SK-N-SH (cell line): ENCODE results near the gene SLAMF6. TPM values are rescaled to one million over a fixed set of nuclear protein-coding genes. Genes with fewer than 3 reads are reported as not detected.

Experiments
- CTCF ChIA-PET: fragments of 300-600, 350-600 bp; formaldehyde crosslinking; extraction: SDS; loops from one replicate; lab custom pipeline; 2021; lab: Yijun Ruan, JAX
- POLR2A ChIA-PET: fragments of 350-600 bp; sonication (Branson Sonifier 250); formaldehyde crosslinking; extraction: SDS; loops from one replicate; lab custom pipeline; 2020; ENCODE audit warnings: antibody characterized with exemption, inconsistent platforms; lab: Yijun Ruan, JAX
- DNase-seq: peaks from one replicate; pipeline ENCODE4 v3.0.0; 2012
- H2AFZ ChIP-seq: fragments of 200-600 bp; sonication (generic); 2 replicates; pipeline ENCODE4 v1.8.1; 2016; ENCODE audit warnings: antibody characterized with exemption, mild to moderate bottlenecking, low read depth
- H3F3A ChIP-seq: fragments of 200-600 bp; sonication (generic); replicated peaks from 2 replicates; pipeline ENCODE3; 2016; ENCODE audit warnings: antibody characterized with exemption, mild to moderate bottlenecking; ENCODE audit not compliant: insufficient read depth
- H3K27ac ChIP-seq, 2 experiments: fragments of 200-500 bp in 1 of 2; fragments of 200-600 bp in 1 of 2; sonication (Bioruptor generic) in 1 of 2; sonication (generic), shearing (Covaris generic) in 1 of 2; 2 replicates each; pipeline versions ENCODE4 v1.5.1 to v1.6.1; 2014 to 2016; ENCODE audit warnings: low read depth in 2 of 2, inconsistent platforms in 1 of 2, low read length in 1 of 2, mild to moderate bottlenecking in 1 of 2, mixed read lengths in 1 of 2
- H3K27me3 ChIP-seq: fragments of 200-600 bp; sonication (generic), shearing (Covaris generic); 2 replicates; pipeline ENCODE4 v1.6.1; 2016; ENCODE audit warnings: mixed run types; ENCODE audit not compliant: insufficient read depth
- H3K36me3 ChIP-seq, 2 experiments: fragments of 200-500 bp in 1 of 2; fragments of 200-600 bp in 1 of 2; sonication (Bioruptor generic) in 1 of 2; sonication (generic) in 1 of 2; replicated peaks in 1 of 2; 2 replicates each; pipeline versions ENCODE3 to v1.5.1; 2014 to 2016; ENCODE audit warnings: low read length in 1 of 2, mild to moderate bottlenecking in 1 of 2; ENCODE audit not compliant: insufficient read depth in 2 of 2, control insufficient read depth in 1 of 2
- H3K4me1 ChIP-seq, 2 experiments: fragments of 200-500 bp in 1 of 2; fragments of 200-600 bp in 1 of 2; sonication (Bioruptor generic) in 1 of 2; sonication (generic), shearing (Covaris generic) in 1 of 2; 2 replicates each; pipeline versions ENCODE4 v1.5.1 to v1.6.1; 2014 to 2016; ENCODE audit warnings: low read depth in 1 of 2, low read length in 1 of 2, mixed run types in 1 of 2; ENCODE audit not compliant: insufficient read depth in 2 of 2, control insufficient read depth in 1 of 2
- H3K4me2 ChIP-seq: fragments of 200-600 bp; sonication (generic), shearing (Covaris generic); 2 replicates; pipeline ENCODE4 v1.6.1; 2017; ENCODE audit warnings: mixed run types
- H3K4me3 ChIP-seq, 2 experiments: fragments of 200-500 bp in 1 of 2; fragments of 200-600 bp in 1 of 2; sonication (Bioruptor generic) in 1 of 2; sonication (generic), shearing (Covaris generic) in 1 of 2; 2 replicates each; pipeline versions ENCODE4 v1.5.1 to v1.8.1; 2014 to 2016; ENCODE audit warnings: low read depth in 2 of 2, inconsistent platforms in 1 of 2, low read length in 1 of 2, mild to moderate bottlenecking in 1 of 2, mixed read lengths in 1 of 2, moderate library complexity in 1 of 2
- H3K79me2 ChIP-seq: fragments of 200-600 bp; sonication (generic); 2 replicates; pipeline ENCODE4 v1.8.1; 2017; ENCODE audit warnings: mild to moderate bottlenecking; ENCODE audit not compliant: insufficient read depth
- H3K9ac ChIP-seq: fragments of 200-600 bp; sonication (generic); 2 replicates; pipeline ENCODE4 v1.6.1; 2017; ENCODE audit warnings: mixed run types
- H3K9me2 ChIP-seq: fragments of 200-600 bp; sonication (generic); 2 replicates; pipeline ENCODE4 v1.6.1; 2017; ENCODE audit warnings: mixed run types
- H3K9me3 ChIP-seq: fragments of 200-600 bp; sonication (generic); 2 replicates; pipeline ENCODE4 v1.6.1; 2017; ENCODE audit warnings: mixed run types, mild to moderate bottlenecking, moderate library complexity
- H4K20me1 ChIP-seq: fragments of 200-600 bp; sonication (generic); 2 replicates; pipeline ENCODE4 v1.6.1; 2017; ENCODE audit warnings: mild to moderate bottlenecking, mixed run types; ENCODE audit not compliant: insufficient read depth
- MXI1 ChIP-seq: IDR thresholded peaks from 2 replicates; pipeline ENCODE4 v1.6.1; 2012; ENCODE audit warnings: mild to moderate bottlenecking, low read depth, low read length, improper control_type of control experiment
- POLR2AphosphoS5 ChIP-seq: IDR thresholded peaks from 2 replicates; pipeline ENCODE4 v1.6.1; 2012; ENCODE audit warnings: low read depth, low read length
- RAD21 ChIP-seq: IDR thresholded peaks from 2 replicates; pipeline ENCODE4 v1.6.1; 2012; ENCODE audit warnings: mild to moderate bottlenecking, low read length
- REST ChIP-seq: IDR thresholded peaks from 2 replicates; pipeline ENCODE4 v1.6.1; 2012; ENCODE audit warnings: mild to moderate bottlenecking, low read depth, low read length, moderate library complexity
- SMC3 ChIP-seq: IDR thresholded peaks from 2 replicates; pipeline ENCODE4 v1.6.1; 2012; ENCODE audit warnings: low read depth, low read length, improper control_type of control experiment
- USF2 ChIP-seq: fragments of 150-350 bp; IDR thresholded peaks from 2 replicates; pipeline ENCODE4 v1.6.1; 2017; ENCODE audit warnings: antibody characterized with exemption, low read length, low read depth, borderline replicate concordance
- ZBTB33 ChIP-seq: IDR thresholded peaks from 2 replicates; pipeline ENCODE4 v1.4.0; 2012; ENCODE audit warnings: low read depth, borderline replicate concordance
- WGBS: methylation state at CpG from one replicate; pipeline ENCODE4 v1.1.6; 2017; ENCODE audit warnings: low lambda C conversion rate; 5-methylcytosine and 5-hydroxymethylcytosine counted together
- polyA plus RNA-seq, 3 experiments: library from polyadenylated mRNA; depleted of rRNA; stranded (reverse); fragments of >200 nt; gene quantifications; 2 replicates each; pipeline ENCODE4 v1.2.3, GENCODE V29; 2012

The SLAMF6 gene
- polyA plus RNA-seq, 1 of the 3 experiments (the other 2 are of a cell fraction), result not detected

GRCh38 chr1:160491981-160492380 lies 31.1 kb downstream of the SLAMF6 start (continued):
- no peak for TF ChIP-seq ZBTB33

GRCh38 chr1:160491017-160491416 lies 32.0 kb downstream of the SLAMF6 start:
- Histone ChIP-seq H3K4me1 (no peaks in the 10 kb centered on the region), H3K27me3 (no peaks in the 10 kb centered on the region), H3K9ac (no peak overlapping the region), H3K9me3 (no peaks in the 10 kb centered on the region), H3K4me2 (no peak overlapping the region), H3F3A (no peaks in the 10 kb centered on the region), H3K27ac (no peak overlapping the region), H3K79me2 (no peaks in the 10 kb centered on the region), H3K9me2 (no peaks in the 10 kb centered on the region), H3K4me3 (no peak overlapping the region), H2AFZ (no peak overlapping the region)
- POLR2A ChIA-PET, result no interaction called here
- 18% methylated on average over 4 of the region's 4 CpGs for WGBS
- CTCF ChIA-PET, result interaction anchor here (0.6 kb wide), 1 partner anchor 1939 kb away, joined by 4 read pairs; no protein-coding TSS in a partner anchor
- no peak for DNase-seq
- TF ChIP-seq MXI1, result no peak
- no peak for TF ChIP-seq SMC3
- TF ChIP-seq REST, result no peak
- no peak for TF ChIP-seq USF2
- TF ChIP-seq POLR2AphosphoS5, result no peak
- no peak for TF ChIP-seq RAD21
- TF ChIP-seq, all 33 proteins: peak for 0
- H3K36me3 ChIP-seq, result no peaks in the 10 kb centered on the region
- no peaks in the 10 kb centered on the region for H4K20me1 ChIP-seq
